ENCODE results near the gene MCF2.

Gene MCF2, protein sequence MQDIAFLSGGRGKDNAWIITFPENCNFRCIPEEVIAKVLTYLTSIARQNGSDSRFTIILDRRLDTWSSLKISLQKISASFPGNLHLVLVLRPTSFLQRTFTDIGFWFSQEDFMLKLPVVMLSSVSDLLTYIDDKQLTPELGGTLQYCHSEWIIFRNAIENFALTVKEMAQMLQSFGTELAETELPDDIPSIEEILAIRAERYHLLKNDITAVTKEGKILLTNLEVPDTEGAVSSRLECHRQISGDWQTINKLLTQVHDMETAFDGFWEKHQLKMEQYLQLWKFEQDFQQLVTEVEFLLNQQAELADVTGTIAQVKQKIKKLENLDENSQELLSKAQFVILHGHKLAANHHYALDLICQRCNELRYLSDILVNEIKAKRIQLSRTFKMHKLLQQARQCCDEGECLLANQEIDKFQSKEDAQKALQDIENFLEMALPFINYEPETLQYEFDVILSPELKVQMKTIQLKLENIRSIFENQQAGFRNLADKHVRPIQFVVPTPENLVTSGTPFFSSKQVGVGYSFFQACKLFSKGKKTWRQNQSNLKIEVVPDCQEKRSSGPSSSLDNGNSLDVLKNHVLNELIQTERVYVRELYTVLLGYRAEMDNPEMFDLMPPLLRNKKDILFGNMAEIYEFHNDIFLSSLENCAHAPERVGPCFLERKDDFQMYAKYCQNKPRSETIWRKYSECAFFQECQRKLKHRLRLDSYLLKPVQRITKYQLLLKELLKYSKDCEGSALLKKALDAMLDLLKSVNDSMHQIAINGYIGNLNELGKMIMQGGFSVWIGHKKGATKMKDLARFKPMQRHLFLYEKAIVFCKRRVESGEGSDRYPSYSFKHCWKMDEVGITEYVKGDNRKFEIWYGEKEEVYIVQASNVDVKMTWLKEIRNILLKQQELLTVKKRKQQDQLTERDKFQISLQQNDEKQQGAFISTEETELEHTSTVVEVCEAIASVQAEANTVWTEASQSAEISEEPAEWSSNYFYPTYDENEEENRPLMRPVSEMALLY

DNA sequence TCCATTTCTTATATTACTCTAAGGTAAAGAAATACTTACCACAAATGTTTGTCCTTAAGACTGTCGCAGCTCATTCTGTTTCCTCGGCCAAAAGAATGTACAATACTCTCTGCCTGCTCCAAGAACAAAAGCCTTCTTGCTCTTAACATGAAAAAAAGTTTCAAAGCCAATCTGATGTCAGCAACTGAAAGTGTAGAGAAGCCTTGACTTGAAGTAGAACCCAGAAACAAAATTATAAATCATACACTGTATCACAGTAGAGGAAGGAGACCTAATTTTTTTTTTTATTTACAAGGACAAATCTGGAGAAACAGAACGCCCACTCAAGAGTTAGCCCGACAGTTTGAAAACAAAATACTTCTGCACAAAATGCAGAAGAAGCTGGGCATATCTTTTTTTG lies at the start of gene MCF2:
Gene MCF2 (minus strand): TSS at position 101 of the 400 bp plus-strand sequence. CDS start 56,423 bp downstream, outside the sequence.
- no peak within 1 kb of the TSS for H3K4me3 ChIP-seq (ENCODE audit: low read depth in 1 of 2, low read length in 1 of 2)
- TF ChIP-seq, protein P1, sequence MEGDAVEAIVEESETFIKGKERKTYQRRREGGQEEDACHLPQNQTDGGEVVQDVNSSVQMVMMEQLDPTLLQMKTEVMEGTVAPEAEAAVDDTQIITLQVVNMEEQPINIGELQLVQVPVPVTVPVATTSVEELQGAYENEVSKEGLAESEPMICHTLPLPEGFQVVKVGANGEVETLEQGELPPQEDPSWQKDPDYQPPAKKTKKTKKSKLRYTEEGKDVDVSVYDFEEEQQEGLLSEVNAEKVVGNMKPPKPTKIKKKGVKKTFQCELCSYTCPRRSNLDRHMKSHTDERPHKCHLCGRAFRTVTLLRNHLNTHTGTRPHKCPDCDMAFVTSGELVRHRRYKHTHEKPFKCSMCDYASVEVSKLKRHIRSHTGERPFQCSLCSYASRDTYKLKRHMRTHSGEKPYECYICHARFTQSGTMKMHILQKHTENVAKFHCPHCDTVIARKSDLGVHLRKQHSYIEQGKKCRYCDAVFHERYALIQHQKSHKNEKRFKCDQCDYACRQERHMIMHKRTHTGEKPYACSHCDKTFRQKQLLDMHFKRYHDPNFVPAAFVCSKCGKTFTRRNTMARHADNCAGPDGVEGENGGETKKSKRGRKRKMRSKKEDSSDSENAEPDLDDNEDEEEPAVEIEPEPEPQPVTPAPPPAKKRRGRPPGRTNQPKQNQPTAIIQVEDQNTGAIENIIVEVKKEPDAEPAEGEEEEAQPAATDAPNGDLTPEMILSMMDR (IDR thresholded peaks at IDR 0.05): no peak
- no peak within 1 kb of the TSS for H3K27ac ChIP-seq
- H3K27me3 ChIP-seq: no peaks in the 10 kb centered on the region
- H3K36me3 ChIP-seq: no peaks in the 10 kb centered on the region
- H3K4me1 ChIP-seq (ENCODE audit: control insufficient read depth in 1 of 2, insufficient read depth in 1 of 2, low read depth in 1 of 2, low read length in 1 of 2): no peaks in the 10 kb centered on the region
- H3K9me3 ChIP-seq: no peaks in the 10 kb centered on the region

DNA sequence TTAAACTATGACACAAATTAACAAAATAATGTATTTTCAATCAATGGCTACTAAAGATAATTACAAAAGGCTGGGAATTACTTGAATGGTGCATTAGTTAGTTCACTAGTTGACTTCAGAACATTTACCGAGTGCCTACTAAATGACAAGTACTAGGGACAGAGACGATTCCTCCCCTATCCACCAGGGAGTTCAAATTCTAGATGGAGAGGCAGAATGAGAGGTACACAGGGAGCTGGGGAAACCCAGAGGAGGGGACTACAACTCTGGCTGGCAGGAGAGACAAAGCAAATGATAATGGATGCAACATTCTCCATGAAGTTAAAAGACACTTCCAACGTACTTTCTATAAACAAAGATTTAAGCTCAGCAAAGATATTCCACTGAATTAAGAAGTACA lies 43.1 kb upstream of the MCF2 start:
- H3K27ac ChIP-seq: no peak overlapping the region
- H3K4me3 ChIP-seq (ENCODE audit: low read depth in 1 of 2, low read length in 1 of 2): no peak overlapping the region
- peaks cover 7 to 13% of the 10 kb centered on the region in 2 experiments for H3K4me1 ChIP-seq (ENCODE audit: control insufficient read depth in 1 of 2, insufficient read depth in 1 of 2, low read depth in 1 of 2, low read length in 1 of 2)

DNA sequence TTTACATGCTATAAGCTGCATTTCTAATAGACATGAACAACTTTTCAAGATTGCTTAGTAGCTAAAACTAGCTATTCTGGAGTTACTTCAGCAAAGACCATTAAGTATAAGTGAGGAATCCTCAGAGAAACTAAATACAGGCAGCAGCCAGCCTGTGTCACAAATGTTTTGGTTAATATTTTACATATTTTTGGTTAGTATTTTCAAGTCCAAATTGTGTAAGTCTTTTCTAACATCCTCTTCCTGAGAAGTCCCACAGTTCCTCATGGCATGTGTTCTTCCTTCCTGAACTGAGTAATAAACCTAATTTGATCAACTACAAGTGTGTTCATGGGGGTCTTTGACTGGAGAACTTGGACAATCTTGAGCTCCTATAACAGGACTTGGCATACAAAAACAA lies 42.4 kb upstream of the MCF2 start:
- no peak overlapping the region for H3K4me3 ChIP-seq (ENCODE audit: low read depth in 1 of 2, low read length in 1 of 2)
- no peaks in the 10 kb centered on the region for H3K9me3 ChIP-seq
- TF ChIP-seq, protein P1 (IDR thresholded peaks at IDR 0.05): no peak
- H3K36me3 ChIP-seq: peaks cover under 1% of the 10 kb centered on the region
- H3K27ac ChIP-seq: peak overlapping the region; percentile 52
- H3K4me1 ChIP-seq (ENCODE audit: control insufficient read depth in 1 of 2, insufficient read depth in 1 of 2, low read depth in 1 of 2, low read length in 1 of 2): peaks cover 7 to 13% of the 10 kb centered on the region in 2 experiments
- H3K27me3 ChIP-seq: no peaks in the 10 kb centered on the region

More for the DNA sequence above, 43.1 kb upstream of the MCF2 start:
- Histone ChIP-seq H3K36me3 (no peaks in the 10 kb centered on the region), H3K27me3 (no peaks in the 10 kb centered on the region), H3K9me3 (no peaks in the 10 kb centered on the region)
- TF ChIP-seq, protein P1 (IDR thresholded peaks at IDR 0.05): no peak

DNA sequence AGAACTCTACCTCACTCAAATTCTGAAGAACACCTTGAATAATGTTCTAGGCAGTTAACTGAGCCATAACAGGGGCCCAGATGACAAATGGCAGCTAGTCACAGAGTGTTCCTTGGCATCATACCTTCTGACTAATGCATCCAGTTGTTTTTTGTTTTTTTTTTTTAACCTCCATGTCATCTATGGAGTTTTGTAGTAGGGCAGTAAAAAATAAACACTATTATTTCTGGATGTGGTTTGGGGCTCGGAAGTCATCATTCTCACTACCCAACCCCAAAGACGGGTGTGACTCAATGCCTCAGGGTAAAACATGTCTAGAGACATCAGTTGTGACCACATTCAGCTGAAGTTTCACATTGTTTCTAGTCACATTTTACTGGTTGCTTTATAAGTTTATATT lies 31.2 kb upstream of the MCF2 start:
- Histone ChIP-seq H3K4me1 (ENCODE audit: control insufficient read depth in 1 of 2, insufficient read depth in 1 of 2, low read depth in 1 of 2, low read length in 1 of 2) (no peaks in the 10 kb centered on the region), H3K9me3 (no peaks in the 10 kb centered on the region), H3K36me3 (peaks cover 24% of the 10 kb centered on the region), H3K27me3 (no peaks in the 10 kb centered on the region), H3K27ac (no peak overlapping the region), H3K4me3 (ENCODE audit: low read depth in 1 of 2, low read length in 1 of 2) (no peak overlapping the region)
- TF ChIP-seq, protein P1 (IDR thresholded peaks at IDR 0.05): no peak

DNA sequence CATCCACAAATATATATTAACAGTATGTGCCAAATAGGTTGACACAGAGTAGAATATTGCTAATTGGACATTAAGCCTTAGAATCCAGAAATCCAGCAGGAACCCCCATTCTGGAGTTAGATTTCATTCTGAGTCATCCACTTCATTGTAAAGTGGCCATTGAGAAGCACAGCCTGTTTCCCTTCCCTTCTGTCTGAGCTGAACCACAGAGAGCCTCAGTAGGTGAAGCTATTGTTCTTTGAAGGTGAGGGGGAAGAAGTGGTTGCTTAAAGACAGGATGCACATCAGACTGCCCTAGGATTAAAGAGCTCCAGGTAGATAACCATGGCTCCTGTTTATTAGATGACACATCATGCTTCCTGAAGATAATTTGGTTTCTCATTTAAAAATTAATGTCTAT lies 30.6 kb upstream of the MCF2 start:
- H3K4me3 ChIP-seq (ENCODE audit: low read depth in 1 of 2, low read length in 1 of 2): no peak overlapping the region
- H3K9me3 ChIP-seq: no peaks in the 10 kb centered on the region
- no peaks in the 10 kb centered on the region for H3K27me3 ChIP-seq
- no peaks in the 10 kb centered on the region for H3K4me1 ChIP-seq (ENCODE audit: control insufficient read depth in 1 of 2, insufficient read depth in 1 of 2, low read depth in 1 of 2, low read length in 1 of 2)
- TF ChIP-seq, protein P1 (IDR thresholded peaks at IDR 0.05): no peak
- H3K27ac ChIP-seq: no peak overlapping the region
- H3K36me3 ChIP-seq: peaks cover 24% of the 10 kb centered on the region

Data from neutrophil (primary cell).